Glutamatergic neuron (in vitro differentiated cells): Measurements from ENCODE around the gene WDR91. TPM values are rescaled to one million over a fixed set of nuclear protein-coding genes. Genes with fewer than 3 reads are reported as not detected.

Experiments
- DNase-seq: peaks from one replicate; pipeline ENCODE4 v3.0.0; 2022
- H3K27ac Mint-ChIP-seq: one replicate; pipeline ENCODE4 v1.8.0; 2020; ENCODE audit warnings: mild to moderate bottlenecking, mixed read lengths, inconsistent platforms; ENCODE audit not compliant: unreplicated experiment
- H3K27me3 Mint-ChIP-seq: one replicate; pipeline ENCODE4 v1.8.0; 2020; ENCODE audit warnings: mild to moderate bottlenecking, moderate library complexity, mixed read lengths, inconsistent platforms; ENCODE audit not compliant: unreplicated experiment
- H3K36me3 Mint-ChIP-seq: one replicate; pipeline ENCODE4 v1.8.0; 2020; ENCODE audit warnings: mild to moderate bottlenecking, mixed read lengths, inconsistent platforms; ENCODE audit not compliant: unreplicated experiment
- H3K4me1 Mint-ChIP-seq: one replicate; pipeline ENCODE4 v1.8.0; 2020; ENCODE audit warnings: mild to moderate bottlenecking, low read depth, mixed read lengths, inconsistent platforms; ENCODE audit not compliant: unreplicated experiment
- H3K4me3 Mint-ChIP-seq: one replicate; pipeline ENCODE4 v1.8.0; 2020; ENCODE audit warnings: mild to moderate bottlenecking, mixed read lengths, inconsistent platforms; ENCODE audit not compliant: unreplicated experiment
- H3K9me3 Mint-ChIP-seq: one replicate; pipeline ENCODE4 v1.8.0; 2020; ENCODE audit warnings: mild to moderate bottlenecking, moderate library complexity, mixed read lengths, inconsistent platforms; ENCODE audit not compliant: unreplicated experiment
- CTCF ChIP-seq: fragments of 200-600 bp; sonication (generic); IDR thresholded peaks from one replicate; pipeline ENCODE4 v1.5.0; 2021; ENCODE audit not compliant: partially characterized antibody, unreplicated experiment
- total RNA-seq: library from RNA; stranded (reverse); fragmentation: NEBNext Ultra II Directional; extraction: Animal tissue kit (Norgen Biotek cat#: 25700); gene quantifications from one replicate; pipeline ENCODE4 v1.2.1, GENCODE V29; 2021; ENCODE audit not compliant: unreplicated experiment

The WDR91 gene
- total RNA-seq, 1 donor from 2014 or later: 24.5 TPM

GRCh38 chr7:135253851-135254771 lies 42.8 kb upstream of the WDR91 start:
- H3K27ac Mint-ChIP-seq: no peak overlapping the region
- no peak for DNase-seq
- no peak for TF ChIP-seq CTCF
- no peaks in the 10 kb centered on the region for H3K36me3 Mint-ChIP-seq
- H3K4me1 Mint-ChIP-seq: no peaks in the 10 kb centered on the region
- H3K9me3 Mint-ChIP-seq: no peaks in the 10 kb centered on the region
- no peak overlapping the region for H3K4me3 Mint-ChIP-seq
- H3K27me3 Mint-ChIP-seq: peaks cover 3% of the 10 kb centered on the region

- Mint-ChIP-seq H3K27me3 (peaks cover 3% of the 10 kb centered on the region), H3K9me3 (no peaks in the 10 kb centered on the region), H3K36me3 (peaks cover 4% of the 10 kb centered on the region), H3K4me3 (no peak overlapping the region), H3K4me1 (no peaks in the 10 kb centered on the region), H3K27ac (no peak overlapping the region)
- no peak for TF ChIP-seq CTCF
- no peak for DNase-seq
These were observed 40.4 kb upstream of the WDR91 start for GRCh38 chr7:135251496-135252391.

GRCh38 chr7:135248546-135248945 lies 37.2 kb upstream of the WDR91 start:
- Mint-ChIP-seq H3K9me3 (no peaks in the 10 kb centered on the region), H3K27ac (no peak overlapping the region), H3K4me1 (no peaks in the 10 kb centered on the region), H3K36me3 (peaks cover 4% of the 10 kb centered on the region), H3K4me3 (no peak overlapping the region), H3K27me3 (no peaks in the 10 kb centered on the region)
- no peak for TF ChIP-seq CTCF
- DNase-seq: no peak

DNA sequence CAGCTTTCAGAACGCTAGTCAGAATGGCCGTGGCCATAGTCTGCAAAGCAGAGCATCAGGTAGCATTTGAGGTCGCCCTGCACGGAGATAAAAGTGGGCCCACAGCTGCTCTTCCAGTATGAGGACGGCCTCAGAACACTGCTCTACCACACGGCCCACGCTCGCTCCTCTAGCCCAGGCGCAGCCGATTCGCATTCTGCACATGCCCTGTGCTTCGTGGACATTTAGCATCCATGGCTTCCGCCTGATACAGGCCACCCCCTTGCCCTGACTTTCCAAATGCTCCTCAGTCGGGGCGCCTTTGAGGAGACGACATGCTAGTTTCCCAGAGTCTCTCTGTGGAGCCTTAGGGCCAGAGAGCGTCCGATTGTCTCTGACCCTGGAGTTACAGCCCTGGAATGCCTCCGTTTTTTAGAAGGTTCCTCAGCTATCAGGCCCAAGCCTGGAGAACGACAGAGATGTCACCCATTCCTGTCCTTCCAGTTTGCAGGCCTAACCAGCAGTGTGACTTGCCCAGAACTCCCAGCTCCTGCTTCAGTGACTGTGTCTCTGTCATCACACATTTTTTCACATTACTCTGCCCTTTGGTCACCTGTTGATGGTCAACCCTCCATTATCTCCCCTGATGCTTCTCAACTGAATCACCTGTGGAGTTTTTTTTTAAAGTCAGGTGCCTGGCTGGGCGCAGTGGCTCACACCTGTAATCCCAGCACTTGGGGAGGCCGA lies 36.6 kb upstream of the WDR91 start:
- no peak overlapping the region for H3K4me3 Mint-ChIP-seq
- no peaks in the 10 kb centered on the region for H3K27me3 Mint-ChIP-seq
- no peak for TF ChIP-seq CTCF
- H3K9me3 Mint-ChIP-seq: no peaks in the 10 kb centered on the region
- H3K36me3 Mint-ChIP-seq: peaks cover 4% of the 10 kb centered on the region
- H3K27ac Mint-ChIP-seq: no peak overlapping the region
- no peaks in the 10 kb centered on the region for H3K4me1 Mint-ChIP-seq
- no peak for DNase-seq
